ENCODE measurements around the gene HIGD2A. TPM values are rescaled to one million over a fixed set of nuclear protein-coding genes. Genes with fewer than 3 reads are reported as not detected.

Gene HIGD2A

GRCh38 chr5:176438959-176439757 lies 50.6 kb downstream of the HIGD2A start:
- no peak overlapping the region for H2BK15ac ChIP-seq (ENCODE audit: low read length)
- no peak overlapping the region for H4K8ac ChIP-seq (ENCODE audit: low read depth, low read length)
- peaks cover 0 to 15% (median 0%) of the 10 kb centered on the region in 3 experiments for H3K27me3 ChIP-seq (ENCODE audit: control insufficient read depth in 3 of 3, insufficient read depth in 3 of 3, low read depth in 1 of 3, low read length in 3 of 3)
- H3K4ac ChIP-seq (ENCODE audit: low read length) = no peak overlapping the region
- no peak overlapping the region for H3K18ac ChIP-seq (ENCODE audit: low read length)
- H3K9ac ChIP-seq (ENCODE audit: low read depth, low read length, poor library complexity) = no peak overlapping the region
- peak overlapping the region; percentile 22 for H2AFZ ChIP-seq (ENCODE audit: low read length)
- H3K23ac ChIP-seq (ENCODE audit: low read depth, low read length, poor library complexity) = no peak overlapping the region
- no peak overlapping the region for H2BK120ac ChIP-seq (ENCODE audit: low read depth, low read length)
- H3K14ac ChIP-seq (ENCODE audit: low read length) = no peak overlapping the region
- H2BK12ac ChIP-seq (ENCODE audit: low read length) = no peak overlapping the region
- H3K9me3 ChIP-seq (replicated peaks in 1 of 2; ENCODE audit: control insufficient read depth in 2 of 2, insufficient read depth in 1 of 2, low read depth in 1 of 2, low read length in 2 of 2) = no peaks in the 10 kb centered on the region
- no peak overlapping the region for H3K4me3 ChIP-seq (ENCODE audit: low read length in 2 of 2)
- H4K91ac ChIP-seq (ENCODE audit: low read depth, low read length, poor library complexity) = no peak overlapping the region
- H3K4me1 ChIP-seq (ENCODE audit: control insufficient read depth in 2 of 2, insufficient read depth in 1 of 2, low read depth in 1 of 2, low read length in 2 of 2) = peaks cover 2 to 3% of the 10 kb centered on the region in 2 donors
- DNase-seq (ENCODE audit: low spot score) = no peak
- H3K4me2 ChIP-seq (ENCODE audit: insufficient read depth, low read length, poor library complexity, severe bottlenecking) = no peak overlapping the region
- H3K79me1 ChIP-seq (ENCODE audit: low read depth, low read length) = no peaks in the 10 kb centered on the region
- no peak overlapping the region for H2BK5ac ChIP-seq (ENCODE audit: low read length)
- no CpG with 5 or more reads among the region's 12 CpGs for WGBS, 2 donors (ENCODE audit: extremely low coverage in 2 of 2, insufficient read length in 2 of 2, insufficient replicate concordance in 1 of 2)
- no peak overlapping the region for H3K27ac ChIP-seq (replicated peaks; ENCODE audit: low read length)
- no peaks in the 10 kb centered on the region for H3K36me3 ChIP-seq (replicated peaks in 1 of 2; ENCODE audit: control insufficient read depth in 2 of 2, insufficient read depth in 2 of 2, low read length in 2 of 2)
- no peak overlapping the region for H2AK5ac ChIP-seq (ENCODE audit: low read depth, low read length)

Small RNA genes lying within 50 kb of the gene (small RNA-seq; reads per million reads assigned to genes)
- gene AC010297.1 (ENCODE audit: insufficient read depth) (not detected), gene MIR1271 (ENCODE audit: insufficient read depth) (11.0 reads per million, percentile 61 among the genes with 10 or more reads in this experiment)

Data from neuronal stem cell (in vitro differentiated cells).